ENCODE results near the gene SEC61B. TPM values are rescaled to one million over a fixed set of nuclear protein-coding genes. Genes with fewer than 3 reads are reported as not detected.

SEC61B gene
- total RNA-seq, 2 donors from 2014 or later, result 102 to 110 TPM

DNA sequence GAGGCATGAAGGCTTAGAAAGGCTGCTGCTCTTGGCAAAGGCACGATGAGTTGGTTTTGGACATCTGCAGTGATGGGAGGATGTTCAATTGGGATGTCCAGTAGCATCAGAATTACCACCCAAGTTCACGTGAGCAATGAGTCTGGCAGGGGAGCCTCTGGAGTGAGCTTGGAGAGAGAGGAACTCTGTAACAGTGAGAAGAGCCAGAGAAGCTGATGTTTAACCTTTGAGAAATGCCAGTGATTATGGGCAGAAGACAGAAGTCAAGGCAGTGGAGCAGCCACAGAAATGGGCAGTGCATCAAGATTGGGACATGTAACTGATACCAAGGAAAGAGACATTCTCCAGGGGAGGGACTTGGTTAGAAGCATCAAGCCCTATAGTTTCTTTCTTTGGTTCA is 39.8 kb downstream of the SEC61B start:
- DNase-seq (no peak), ATAC-seq (no peak)
- intact Hi-C loops (cut with DNase I, micrococcal nuclease), result no loop called here

DNA sequence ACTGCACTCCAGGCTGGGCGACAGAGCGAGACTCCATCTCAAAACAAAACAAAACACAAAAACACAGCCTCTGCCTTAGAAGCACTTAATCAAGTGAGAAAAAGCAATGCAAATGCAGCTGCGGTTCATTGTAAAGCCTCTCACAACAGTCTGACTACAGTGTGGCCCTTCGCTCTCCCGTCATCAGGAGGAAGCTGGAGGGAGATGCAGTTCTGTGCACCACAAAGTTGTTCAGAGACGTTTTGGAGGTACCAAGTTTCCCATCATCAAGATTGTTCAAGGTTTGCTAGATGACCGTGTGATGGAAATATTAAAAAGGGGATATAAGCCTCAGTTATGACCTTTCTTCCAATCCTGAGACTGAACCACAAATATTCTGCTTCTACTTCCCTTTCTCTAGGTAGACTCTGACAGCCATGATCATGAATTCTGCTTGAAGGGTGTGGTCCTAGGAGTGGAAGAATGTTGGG is 40.9 kb downstream of the SEC61B start:
- intact Hi-C loops (cut with DNase I, micrococcal nuclease), result no loop called here

DNA sequence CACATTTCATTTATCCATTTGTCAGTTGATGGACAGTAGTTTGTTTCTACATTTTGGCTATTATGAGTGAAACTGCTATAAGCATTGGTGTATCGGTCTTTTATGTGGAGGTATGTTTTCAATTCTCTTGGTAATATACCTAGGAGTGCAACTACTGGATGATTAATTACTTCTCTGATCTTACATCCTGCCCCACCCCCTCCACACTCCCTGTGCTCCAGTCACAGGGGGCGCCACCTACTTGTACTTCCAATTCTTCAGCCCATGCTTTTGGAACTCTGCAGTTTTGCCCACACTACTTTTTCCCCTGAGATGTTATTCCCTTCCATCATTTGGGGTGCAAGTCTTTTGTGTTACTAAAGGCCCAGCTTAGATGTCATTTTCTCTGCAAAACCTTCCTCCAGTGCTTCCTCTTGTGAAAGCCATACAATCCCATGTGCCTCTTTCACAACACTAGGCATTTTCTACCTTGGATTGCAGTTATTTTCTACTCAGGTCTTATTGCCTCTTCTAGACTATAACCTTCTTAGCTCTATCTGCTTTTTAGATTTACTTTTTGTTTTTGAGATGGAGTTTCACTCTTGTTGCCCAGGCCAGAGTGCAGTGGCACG is 42.1 kb downstream of the SEC61B start:
- DNase-seq (no peak), ATAC-seq (no peak)
- intact Hi-C loops (cut with DNase I, micrococcal nuclease), result no loop called here

More for the DNA sequence above, 40.9 kb downstream of the SEC61B start:
- ATAC-seq, result no peak
- no peak for DNase-seq

DNA sequence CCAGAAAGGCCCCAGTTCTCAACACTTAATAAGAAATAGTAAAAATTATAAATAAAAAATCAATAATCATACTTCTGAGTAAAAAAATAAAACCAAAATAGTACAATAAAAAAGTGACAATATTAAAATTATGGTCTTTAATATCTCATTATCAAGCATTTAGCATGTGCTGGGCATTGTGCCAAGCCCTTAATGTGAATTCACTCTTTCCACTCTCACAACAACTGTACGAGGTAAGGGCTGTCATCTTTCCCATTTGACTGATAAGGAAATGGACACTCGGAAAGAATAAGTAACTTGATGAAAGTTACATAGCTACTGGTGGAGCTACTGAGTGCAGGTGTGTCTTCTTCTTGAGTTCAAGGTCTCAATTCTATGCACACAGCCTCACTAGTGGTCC is 43.6 kb downstream of the SEC61B start:
- intact Hi-C loops (cut with DNase I, micrococcal nuclease), result no loop called here
- DNase-seq (no peak), ATAC-seq (no peak)

DNA sequence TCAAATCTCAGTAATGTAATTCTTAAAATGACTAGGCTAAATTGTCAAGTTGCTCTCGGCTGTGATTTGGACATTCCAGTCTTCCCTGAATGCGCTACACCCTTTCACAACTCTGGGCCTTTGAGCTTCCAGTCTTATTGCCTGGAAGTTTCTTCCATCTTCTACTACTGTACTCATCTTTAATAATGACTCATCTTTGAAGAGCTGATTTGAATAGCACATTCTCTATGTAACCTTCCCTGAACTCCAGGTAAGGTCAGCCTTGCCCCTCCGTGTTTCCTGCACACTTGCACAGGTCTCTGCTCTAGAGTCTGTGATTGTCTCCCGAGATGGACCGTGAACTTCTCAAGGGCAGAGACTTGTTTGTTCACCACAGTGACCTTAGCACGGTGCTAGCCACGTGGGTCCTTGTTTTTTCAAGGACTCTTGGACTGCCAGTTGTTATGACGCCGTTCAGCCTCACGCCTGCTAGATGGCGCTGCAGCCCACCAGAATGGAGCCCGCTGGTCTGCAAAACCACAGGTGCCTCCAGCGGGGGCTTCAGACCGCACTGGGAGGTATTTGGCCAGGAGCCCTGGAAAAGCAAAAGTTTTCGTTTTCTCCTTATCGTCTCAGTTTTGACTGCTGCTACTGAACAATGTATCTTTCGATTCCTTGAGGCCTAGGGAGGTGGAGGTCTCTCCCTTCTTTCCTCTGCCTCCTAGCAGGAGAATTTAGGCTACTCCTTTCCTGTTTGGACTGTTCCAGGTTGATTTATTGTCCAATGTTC is 44.4 kb downstream of the SEC61B start:
- ATAC-seq, result peak; percentile 71
- intact Hi-C loops (cut with DNase I, micrococcal nuclease), result no loop called here

DNA sequence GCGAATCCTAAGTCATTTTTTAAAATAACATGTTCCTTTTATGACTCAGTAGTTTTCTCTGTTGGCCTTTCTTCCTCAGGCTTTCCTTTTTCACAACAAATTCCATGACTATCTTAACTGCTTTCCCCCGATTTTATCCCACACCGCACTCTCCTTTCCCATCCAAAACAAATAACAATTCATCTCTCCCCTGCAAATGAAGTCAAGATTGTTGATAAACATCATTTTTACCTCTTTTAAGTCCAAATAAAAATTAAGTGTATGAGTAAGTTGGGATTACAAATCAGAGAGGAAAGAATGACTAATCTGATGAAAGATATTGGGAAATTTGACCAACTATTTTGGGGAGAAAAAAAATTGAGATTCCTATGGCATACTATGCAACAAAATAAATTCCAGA is 47.3 kb downstream of the SEC61B start:
- DNase-seq (no peak), ATAC-seq (no peak)
- intact Hi-C loops (cut with DNase I, micrococcal nuclease), result no loop called here

More for the DNA sequence above, 44.4 kb downstream of the SEC61B start:
- peak; percentile 34 to 66 for DNase-seq

DNA sequence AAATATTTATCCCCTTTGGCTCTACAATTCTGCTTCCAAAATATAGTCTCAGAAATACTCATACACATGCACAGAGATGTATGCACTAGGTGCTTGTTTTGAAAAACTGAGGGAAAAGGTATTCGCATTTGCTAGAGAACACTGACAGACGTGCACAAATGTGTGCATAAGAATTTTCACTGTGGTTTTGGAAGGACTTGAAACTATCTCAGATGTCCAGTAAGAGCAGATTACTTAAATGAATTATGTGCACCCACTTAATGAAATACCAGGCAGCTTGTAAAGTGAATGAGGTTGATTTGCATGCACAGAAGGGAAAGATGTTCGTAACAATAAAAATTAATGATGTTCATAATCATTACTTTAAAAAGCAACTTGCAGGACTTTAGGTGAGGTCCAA is 48.4 kb downstream of the SEC61B start:
- intact Hi-C loops (cut with DNase I, micrococcal nuclease), result no loop called here

DNA sequence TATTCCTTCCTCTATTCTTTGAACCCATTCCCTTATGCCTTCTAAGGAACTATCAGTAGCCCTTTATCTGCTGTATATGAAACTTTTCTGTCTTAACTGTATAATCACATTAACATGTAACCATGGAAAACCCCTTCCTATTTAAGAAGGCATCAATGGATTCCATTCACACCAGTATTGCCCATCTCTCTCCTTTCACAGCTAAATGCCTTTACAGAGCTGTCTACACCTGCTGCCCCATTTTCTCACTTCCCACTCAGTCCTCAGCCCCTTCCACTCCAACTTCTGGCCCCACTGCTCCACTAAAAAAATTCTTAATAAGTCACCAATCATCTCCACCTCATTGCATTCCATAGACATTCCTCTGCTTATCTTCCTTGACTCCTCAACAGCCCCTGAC is 50.8 kb downstream of the SEC61B start:
- intact Hi-C loops (cut with DNase I, micrococcal nuclease), result no loop called here
- DNase-seq (no peak), ATAC-seq (no peak)

More for the DNA sequence above, 48.4 kb downstream of the SEC61B start:
- ATAC-seq (no peak), DNase-seq (no peak)

DNA sequence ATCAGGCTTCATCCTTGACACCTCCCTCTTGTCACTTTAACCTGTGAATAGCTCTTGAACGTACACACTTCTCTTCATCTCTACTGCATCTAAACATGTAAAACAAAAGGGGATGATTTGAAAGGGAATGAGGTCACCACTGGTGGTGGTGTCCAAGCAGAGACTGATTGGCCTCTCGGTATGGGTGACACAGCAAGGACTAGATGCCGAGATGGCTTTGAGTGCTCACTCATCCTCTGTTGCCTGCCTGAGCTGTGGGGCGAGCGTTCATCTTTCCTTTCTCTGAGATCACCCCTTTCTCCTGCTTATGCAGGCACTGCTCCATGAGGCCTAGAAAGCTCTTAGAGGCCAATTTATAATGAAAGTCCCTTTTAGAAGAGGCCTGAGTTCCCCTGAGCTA is 51.9 kb downstream of the SEC61B start:
- DNase-seq (no peak), ATAC-seq (no peak)
- intact Hi-C loops (cut with DNase I, micrococcal nuclease), result no loop called here

DNA sequence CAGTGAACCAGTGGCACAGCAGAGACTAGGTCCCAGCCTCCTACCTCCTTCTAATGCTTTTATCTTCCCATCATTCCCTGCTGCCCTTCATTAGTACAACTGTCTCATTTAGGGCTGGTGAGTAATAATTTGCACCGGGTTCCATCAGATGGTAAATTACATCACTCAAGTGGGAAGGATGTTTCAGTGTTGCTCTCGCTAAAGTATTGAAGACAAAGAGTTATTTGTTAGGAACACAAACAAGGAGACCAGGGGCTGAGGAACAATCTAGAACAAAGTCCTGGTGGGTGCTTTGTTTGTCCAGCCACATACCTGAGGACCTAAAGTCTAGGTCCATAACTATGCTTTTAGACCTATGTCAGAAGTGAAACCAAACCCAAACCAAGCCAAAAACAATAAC is 52.4 kb downstream of the SEC61B start:
- intact Hi-C loops (cut with DNase I, micrococcal nuclease), result no loop called here
- DNase-seq, result no peak
- ATAC-seq, result no peak

Other genes starting within 250 kb of the SEC61B start
- 10 to 100 TPM; 25.3 to 36.9 TPM for gene TGFBR1, start 117.2 kb upstream of the SEC61B start, total RNA-seq
- gene ALG2, start 340 bp upstream of the SEC61B start, total RNA-seq, result 10 to 100 TPM; 28.5 to 34.2 TPM